Raji (cell line): ENCODE results near the gene C11orf58.

ENCODE experiments used
- POLR2A ChIP-seq: IDR thresholded peaks from 2 replicates; pipeline ENCODE4 v1.6.1; 2011; ENCODE audit warnings: low read depth, low read length, control low read depth; ENCODE audit not compliant: insufficient read depth

C11orf58 gene

GRCh38 chr11:16776711-16777612 lies 38.5 kb downstream of the C11orf58 start:
- TF ChIP-seq POLR2A: no peak

- no peak for TF ChIP-seq POLR2A
Measured at GRCh38 chr11:16777613-16777975, 39.1 kb downstream of the C11orf58 start.

- TF ChIP-seq POLR2A: no peak
Measured at GRCh38 chr11:16778286-16778685, 39.8 kb downstream of the C11orf58 start.

- TF ChIP-seq POLR2A: no peak
Measured at GRCh38 chr11:16778876-16779275, 40.4 kb downstream of the C11orf58 start.

- no peak for TF ChIP-seq POLR2A
Measured at GRCh38 chr11:16779436-16779835, 41.0 kb downstream of the C11orf58 start.

- TF ChIP-seq POLR2A: no peak
Measured at GRCh38 chr11:16780146-16780545, 41.7 kb downstream of the C11orf58 start.

- TF ChIP-seq POLR2A: no peak
Measured at GRCh38 chr11:16780698-16781550, 42.5 kb downstream of the C11orf58 start.

GRCh38 chr11:16781936-16782919 lies 43.8 kb downstream of the C11orf58 start:
- no peak for TF ChIP-seq POLR2A

GRCh38 chr11:16783321-16783801 lies 44.9 kb downstream of the C11orf58 start:
- TF ChIP-seq POLR2A: no peak

GRCh38 chr11:16784097-16784496 lies 45.6 kb downstream of the C11orf58 start:
- TF ChIP-seq POLR2A: no peak

- TF ChIP-seq POLR2A: no peak
Measured at GRCh38 chr11:16784666-16785065, 46.2 kb downstream of the C11orf58 start.

GRCh38 chr11:16785520-16786128 lies 47.2 kb downstream of the C11orf58 start:
- no peak for TF ChIP-seq POLR2A

GRCh38 chr11:16786131-16786530 lies 47.7 kb downstream of the C11orf58 start:
- no peak for TF ChIP-seq POLR2A
